NCI-H146 treated with DMSO at 0.1 percent for 48 hours (cell line): ENCODE measurements around the gene TRPM3.
"Not testable (repeated sequence)": the region's sequence is repeated elsewhere in the genome, so short reads cannot be mapped to it uniquely, and the experiment has no call there.

Experiments used
- DNase-seq: peaks from one replicate; lab custom pipeline; 2025; ENCODE audit not compliant: unreplicated experiment; lab: John Stamatoyannopoulos, UW

Gene TRPM3

GRCh38 chr9:71001780-71002386, 119.5 kb downstream of the TRPM3 start:
- no peak for DNase-seq

- DNase-seq = no peak
These were observed 122.5 kb downstream of the TRPM3 start for GRCh38 chr9:70998962-70999361.

GRCh38 chr9:70995511-70995910, 125.9 kb downstream of the TRPM3 start:
- DNase-seq = no peak

GRCh38 chr9:70994582-70994981, 126.8 kb downstream of the TRPM3 start:
- no peak for DNase-seq

- DNase-seq = no peak
These were observed 132.9 kb downstream of the TRPM3 start for GRCh38 chr9:70988551-70988950.

GRCh38 chr9:70987986-70988385, 133.4 kb downstream of the TRPM3 start:
- DNase-seq = no peak

- no peak for DNase-seq
These were observed 134.4 kb downstream of the TRPM3 start for GRCh38 chr9:70986984-70987383.

- DNase-seq = no peak
These were observed 137.6 kb downstream of the TRPM3 start for GRCh38 chr9:70983723-70984295.

GRCh38 chr9:70981312-70981711, 140.1 kb downstream of the TRPM3 start:
- DNase-seq = no peak

- DNase-seq = no peak
These were observed 141.5 kb downstream of the TRPM3 start for GRCh38 chr9:70979966-70980365.

GRCh38 chr9:70978085-70978484, 143.3 kb downstream of the TRPM3 start:
- no peak for DNase-seq

- DNase-seq = no peak
These were observed 145.6 kb downstream of the TRPM3 start for GRCh38 chr9:70975821-70976220.

- no peak for DNase-seq
These were observed 149.7 kb downstream of the TRPM3 start for GRCh38 chr9:70971723-70972122.

- not testable (repeated sequence) for DNase-seq
These were observed 155.0 kb downstream of the TRPM3 start for GRCh38 chr9:70966380-70966779.

- no peak for DNase-seq
These were observed 156.6 kb downstream of the TRPM3 start for GRCh38 chr9:70964861-70965260.

GRCh38 chr9:70963554-70963953, 157.9 kb downstream of the TRPM3 start:
- no peak for DNase-seq

GRCh38 chr9:70962761-70963440, 158.5 kb downstream of the TRPM3 start:
- no peak for DNase-seq

GRCh38 chr9:70959366-70959765, 162.1 kb downstream of the TRPM3 start:
- no peak for DNase-seq

- no peak for DNase-seq
These were observed 166.8 kb downstream of the TRPM3 start for GRCh38 chr9:70954596-70955143.

GRCh38 chr9:70954126-70954525, 167.3 kb downstream of the TRPM3 start:
- no peak for DNase-seq

GRCh38 chr9:70951749-70952727, 169.4 kb downstream of the TRPM3 start:
- no peak for DNase-seq
